Fibroblast of pulmonary artery (primary cell): Measurements from ENCODE around the gene NUMB.

ENCODE experiments used
- DNase-seq: peaks from one replicate; pipeline ENCODE4 v3.0.0-alpha.2; 2010; ENCODE audit warnings: low read depth
- H3K4me3 ChIP-seq: replicated peaks from 2 replicates; pipeline ENCODE4 v1.5.1; 2011; ENCODE audit warnings: low read depth, mild to moderate bottlenecking, control low read depth, low read length, moderate library complexity
- TF ChIP-seq, protein P1 (sequence below): IDR thresholded peaks from 2 replicates; pipeline ENCODE4 v1.5.1; 2011; ENCODE audit warnings: mild to moderate bottlenecking, control low read depth, low read length, inconsistent platforms; ENCODE audit errors: missing control alignments

NUMB gene

DNA sequence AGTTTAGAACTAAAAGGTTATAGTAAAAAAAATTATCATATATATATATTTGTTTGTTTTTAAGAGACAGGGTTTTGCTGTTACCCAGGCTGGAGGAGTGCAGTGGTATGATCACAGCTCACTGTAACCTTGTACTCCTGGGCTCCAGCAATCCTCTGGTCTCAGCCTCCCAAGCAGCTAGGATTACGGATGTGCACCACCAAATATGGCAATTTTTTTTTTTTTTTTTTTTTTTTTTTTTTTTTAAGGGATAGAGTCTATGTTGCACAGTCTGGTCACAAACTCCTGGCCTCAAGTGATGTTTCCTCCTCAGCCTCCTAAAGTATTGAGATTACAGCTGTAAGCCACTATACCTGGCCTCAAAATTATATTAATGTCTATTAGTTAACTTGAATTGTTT, 172.4 kb downstream of the NUMB start:
- H3K4me3 ChIP-seq = no peak overlapping the region
- TF ChIP-seq, protein P1, sequence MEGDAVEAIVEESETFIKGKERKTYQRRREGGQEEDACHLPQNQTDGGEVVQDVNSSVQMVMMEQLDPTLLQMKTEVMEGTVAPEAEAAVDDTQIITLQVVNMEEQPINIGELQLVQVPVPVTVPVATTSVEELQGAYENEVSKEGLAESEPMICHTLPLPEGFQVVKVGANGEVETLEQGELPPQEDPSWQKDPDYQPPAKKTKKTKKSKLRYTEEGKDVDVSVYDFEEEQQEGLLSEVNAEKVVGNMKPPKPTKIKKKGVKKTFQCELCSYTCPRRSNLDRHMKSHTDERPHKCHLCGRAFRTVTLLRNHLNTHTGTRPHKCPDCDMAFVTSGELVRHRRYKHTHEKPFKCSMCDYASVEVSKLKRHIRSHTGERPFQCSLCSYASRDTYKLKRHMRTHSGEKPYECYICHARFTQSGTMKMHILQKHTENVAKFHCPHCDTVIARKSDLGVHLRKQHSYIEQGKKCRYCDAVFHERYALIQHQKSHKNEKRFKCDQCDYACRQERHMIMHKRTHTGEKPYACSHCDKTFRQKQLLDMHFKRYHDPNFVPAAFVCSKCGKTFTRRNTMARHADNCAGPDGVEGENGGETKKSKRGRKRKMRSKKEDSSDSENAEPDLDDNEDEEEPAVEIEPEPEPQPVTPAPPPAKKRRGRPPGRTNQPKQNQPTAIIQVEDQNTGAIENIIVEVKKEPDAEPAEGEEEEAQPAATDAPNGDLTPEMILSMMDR = no peak
- no peak for DNase-seq

- peak; percentile 57 for DNase-seq
- TF ChIP-seq, protein P1 = peak; percentile 35
- no peak overlapping the region for H3K4me3 ChIP-seq
These were observed 174.6 kb downstream of the NUMB start for GRCh38 chr14:73283608-73284379.

DNA sequence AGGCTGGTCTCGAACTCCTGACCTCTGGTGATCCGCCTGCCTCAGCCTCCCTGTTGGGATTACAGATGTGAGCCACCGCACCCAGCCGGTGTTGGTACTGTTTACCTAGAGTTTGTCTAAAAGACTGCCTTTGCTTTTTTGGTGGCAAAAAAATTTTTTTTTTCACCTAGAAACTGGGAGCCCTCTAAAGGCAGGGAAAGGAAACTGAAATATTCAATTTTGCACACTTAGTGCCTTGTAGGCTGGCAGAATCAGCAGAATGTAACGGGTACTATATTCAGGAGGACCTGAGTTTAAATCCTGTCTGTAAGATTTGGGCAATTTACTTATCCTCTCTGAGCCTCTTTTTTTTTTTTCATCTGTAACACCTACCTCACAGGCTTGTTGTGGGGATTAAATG, 177.4 kb downstream of the NUMB start:
- no peak overlapping the region for H3K4me3 ChIP-seq
- TF ChIP-seq, protein P1 = peak; percentile 13
- DNase-seq = no peak

DNA sequence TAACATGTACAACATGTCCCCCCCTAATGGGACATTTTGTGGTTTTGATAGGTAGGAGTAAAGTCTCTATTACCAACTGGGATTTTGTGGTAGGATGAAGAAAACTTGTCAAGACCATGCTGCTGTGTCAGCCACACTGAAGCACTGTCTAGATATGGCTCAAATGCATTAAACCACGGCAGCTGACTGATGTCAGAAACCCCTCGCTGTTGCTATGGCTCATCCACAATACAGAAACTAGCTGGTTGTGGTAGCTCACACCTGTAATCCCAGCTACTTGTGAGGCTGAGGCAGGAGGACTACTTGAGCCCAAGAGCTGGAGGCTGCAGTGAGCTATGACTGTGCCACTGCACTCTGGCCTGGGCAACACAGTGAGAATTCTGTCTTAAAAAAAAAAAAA, 181.0 kb downstream of the NUMB start:
- no peak overlapping the region for H3K4me3 ChIP-seq
- DNase-seq = no peak
- TF ChIP-seq, protein P1 = no peak

DNA sequence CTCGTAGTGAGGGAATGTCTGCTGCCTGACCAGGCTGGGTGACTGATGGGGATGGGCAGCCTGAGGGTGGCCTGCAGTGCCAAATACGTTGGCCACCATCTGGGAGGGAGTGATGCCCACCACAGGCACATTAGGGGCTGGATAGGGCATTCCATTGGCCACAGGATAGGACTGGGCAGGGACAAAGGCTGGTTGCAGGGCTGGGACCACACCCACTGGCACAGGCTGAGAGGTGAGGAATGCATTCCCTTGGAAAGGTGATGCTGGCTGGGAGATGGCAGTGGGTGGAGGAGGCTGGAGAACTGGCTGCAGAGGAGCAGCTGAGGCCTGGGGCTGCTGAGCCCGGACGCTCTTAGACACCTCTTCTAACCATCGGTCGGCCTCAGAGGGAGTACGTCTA, 181.5 kb downstream of the NUMB start:
- no peak overlapping the region for H3K4me3 ChIP-seq
- TF ChIP-seq, protein P1 = no peak
- DNase-seq = no peak

- TF ChIP-seq, protein P1 = no peak
- no peak overlapping the region for H3K4me3 ChIP-seq
- DNase-seq = no peak
These were observed 184.5 kb downstream of the NUMB start for GRCh38 chr14:73273799-73274198.

- DNase-seq = no peak
- TF ChIP-seq, protein P1 = no peak
These were observed 186.0 kb downstream of the NUMB start for GRCh38 chr14:73272393-73272792.

More at GRCh38 chr14:73272393-73272792, 186.0 kb downstream of the NUMB start:
- H3K4me3 ChIP-seq = no peak overlapping the region
